ENCODE data around the gene PEPD.

- no peak for TF ChIP-seq NFRKB (IDR thresholded peaks at IDR 0.05)
- no peak for TF ChIP-seq FOXA1 (IDR thresholded peaks at IDR 0.05)
- TF ChIP-seq BHLHE40 (IDR thresholded peaks at IDR 0.05; ENCODE audit: borderline replicate concordance) = no peak
- TF ChIP-seq SP1 (IDR thresholded peaks at IDR 0.05) = no peak
These were observed 86.5 kb downstream of the PEPD start for GRCh38 chr19:33434886-33435705.

Data from HEK293T (cell line).